Measurements from ENCODE around the gene LRRC71.

The LRRC71 gene

GRCh38 chr1:156927215-156928042, 7.0 kb downstream of the LRRC71 start:
- DNase-seq (ENCODE audit: low read depth in 2 of 2), result peak; percentile 24 to 44

- no peak for DNase-seq (ENCODE audit: low read depth in 2 of 2)
These were observed 7.7 kb downstream of the LRRC71 start for GRCh38 chr1:156928043-156928602.

- no peak for DNase-seq (ENCODE audit: low read depth in 2 of 2)
These were observed 9.3 kb downstream of the LRRC71 start for GRCh38 chr1:156929596-156930238.

GRCh38 chr1:156930483-156930882, 10.1 kb downstream of the LRRC71 start:
- no peak for DNase-seq (ENCODE audit: low read depth in 2 of 2)

GRCh38 chr1:156931211-156931952, 10.9 kb downstream of the LRRC71 start:
- no peak for DNase-seq (ENCODE audit: low read depth in 2 of 2)

- no peak for DNase-seq (ENCODE audit: low read depth in 2 of 2)
These were observed 11.7 kb downstream of the LRRC71 start for GRCh38 chr1:156931974-156932710.

- no peak for DNase-seq (ENCODE audit: low read depth in 2 of 2)
These were observed 12.7 kb downstream of the LRRC71 start for GRCh38 chr1:156933136-156933535.

GRCh38 chr1:156935505-156936128, 15.2 kb downstream of the LRRC71 start:
- no peak for DNase-seq (ENCODE audit: low read depth in 2 of 2)

GRCh38 chr1:156936191-156936590, 15.8 kb downstream of the LRRC71 start:
- DNase-seq (ENCODE audit: low read depth in 2 of 2), result no peak

GRCh38 chr1:156936721-156937220, 16.3 kb downstream of the LRRC71 start:
- DNase-seq (ENCODE audit: low read depth in 2 of 2), result no peak

- DNase-seq (ENCODE audit: low read depth in 2 of 2), result no peak
These were observed 17.5 kb downstream of the LRRC71 start for GRCh38 chr1:156937883-156938282.

- no peak for DNase-seq (ENCODE audit: low read depth in 2 of 2)
These were observed 18.4 kb downstream of the LRRC71 start for GRCh38 chr1:156938813-156939212.

GRCh38 chr1:156939786-156940334, 19.4 kb downstream of the LRRC71 start:
- no peak for DNase-seq (ENCODE audit: low read depth in 2 of 2)

GRCh38 chr1:156941675-156942074, 21.2 kb downstream of the LRRC71 start:
- DNase-seq (ENCODE audit: low read depth in 2 of 2), result no peak

- no peak for DNase-seq (ENCODE audit: low read depth in 2 of 2)
These were observed 21.7 kb downstream of the LRRC71 start for GRCh38 chr1:156942176-156942575.

GRCh38 chr1:156942576-156942975, 22.1 kb downstream of the LRRC71 start:
- DNase-seq (ENCODE audit: low read depth in 2 of 2), result no peak

- no peak for DNase-seq (ENCODE audit: low read depth in 2 of 2)
These were observed 23.3 kb downstream of the LRRC71 start for GRCh38 chr1:156943756-156944155.

GRCh38 chr1:156944268-156944667, 23.8 kb downstream of the LRRC71 start:
- no peak for DNase-seq (ENCODE audit: low read depth in 2 of 2)

- DNase-seq (ENCODE audit: low read depth in 2 of 2), result no peak
These were observed 24.4 kb downstream of the LRRC71 start for GRCh38 chr1:156944848-156945247.

GRCh38 chr1:156945881-156946661, 25.6 kb downstream of the LRRC71 start:
- DNase-seq (ENCODE audit: low read depth in 2 of 2), result no peak
